WTC11 (cell line): ENCODE data around the gene ATG7. TPM values are rescaled to one million over a fixed set of nuclear protein-coding genes. Genes with fewer than 3 reads are reported as not detected.

Experiments used
- ATAC-seq: fragments of 200-7000 bp; cut with Tn5 transposase; 2 replicates; pipeline ENCODE4 v1.10.0; 2021; ENCODE audit warnings: mild to moderate bottlenecking, moderate library complexity
- CTCF ChIA-PET: fragments of 300-600 bp; sonication (Branson Sonifier 250); formaldehyde crosslinking; loops from one replicate; lab custom pipeline; 2021; ENCODE audit warnings: antibody characterized with exemption; lab: Charles Lee
- POLR2A ChIA-PET: fragments of 350-600 bp; sonication (Branson Sonifier 250); formaldehyde crosslinking; loops from one replicate; lab custom pipeline; 2021; ENCODE audit warnings: antibody characterized with exemption; lab: Charles Lee
- DNase-seq: peaks from one replicate; pipeline ENCODE4 v3.0.0; 2021; ENCODE audit warnings: low spot score
- H3K27ac Mint-ChIP-seq: 2 replicates; pipeline ENCODE4 v1.8.0; 2021; ENCODE audit warnings: mixed read lengths
- H3K27me3 Mint-ChIP-seq: 2 replicates; pipeline ENCODE4 v1.8.0; 2021; ENCODE audit warnings: low read depth, mild to moderate bottlenecking, moderate library complexity, mixed read lengths
- H3K36me3 Mint-ChIP-seq: 2 replicates; pipeline ENCODE4 v1.8.0; 2021; ENCODE audit warnings: mixed read lengths
- H3K4me1 Mint-ChIP-seq: 2 replicates; pipeline ENCODE4 v1.8.0; 2022; ENCODE audit warnings: mixed read lengths
- H3K4me3 Mint-ChIP-seq: 2 replicates; pipeline ENCODE4 v1.8.0; 2021; ENCODE audit warnings: mild to moderate bottlenecking, moderate library complexity, mixed read lengths
- H3K9me3 Mint-ChIP-seq: 2 replicates; pipeline ENCODE4 v1.8.0; 2021; ENCODE audit warnings: mixed read lengths
- ARID4B ChIP-seq: sonication (generic); formaldehyde crosslinking; IDR thresholded peaks from 2 replicates; pipeline ENCODE4 v1.8.0; 2023; ENCODE audit warnings: missing genetic modification reagents, mild to moderate bottlenecking, borderline replicate concordance
- ATF1 ChIP-seq: sonication (generic); formaldehyde crosslinking; IDR thresholded peaks from 2 replicates; pipeline ENCODE4 v1.8.1; 2023; ENCODE audit warnings: mild to moderate bottlenecking, moderate library complexity, missing genetic modification reagents
- CDX4 ChIP-seq: fragments of 250-450 bp; sonication (Bioruptor Pico); IDR thresholded peaks from 2 replicates; pipeline ENCODE4 v1.9.0; 2021; ENCODE audit warnings: moderate library complexity, mild to moderate bottlenecking, inconsistent platforms, borderline replicate concordance
- E2F4 ChIP-seq: sonication (generic); formaldehyde crosslinking; IDR thresholded peaks from 2 replicates; pipeline ENCODE4 v1.8.1; 2022; ENCODE audit warnings: low read depth, mild to moderate bottlenecking, moderate library complexity, missing genetic modification reagents, borderline replicate concordance
- ELF4 ChIP-seq: sonication (generic); formaldehyde crosslinking; IDR thresholded peaks from 2 replicates; pipeline ENCODE4 v1.8.1; 2022; ENCODE audit warnings: low read depth, mild to moderate bottlenecking, moderate library complexity, missing genetic modification reagents
- ESRRA ChIP-seq: sonication (generic); formaldehyde crosslinking; IDR thresholded peaks from 2 replicates; pipeline ENCODE4 v1.8.1; 2022; ENCODE audit warnings: mild to moderate bottlenecking, missing genetic modification reagents, borderline replicate concordance
- ETV6 ChIP-seq: sonication (generic); formaldehyde crosslinking; IDR thresholded peaks from 2 replicates; pipeline ENCODE4 v1.8.1; 2022; ENCODE audit warnings: mild to moderate bottlenecking, missing genetic modification reagents
- FOXK1 ChIP-seq: sonication (generic); formaldehyde crosslinking; IDR thresholded peaks from 2 replicates; pipeline ENCODE4 v1.8.0; 2022; ENCODE audit warnings: mild to moderate bottlenecking, moderate library complexity, missing genetic modification reagents
- FOXP1 ChIP-seq: sonication (generic); formaldehyde crosslinking; IDR thresholded peaks from 2 replicates; pipeline ENCODE4 v1.8.0; 2022; ENCODE audit warnings: missing genetic modification reagents, mild to moderate bottlenecking, moderate library complexity, borderline replicate concordance
- GTF2I ChIP-seq: fragments of 250-450 bp; sonication (Bioruptor Pico); conservative IDR thresholded peaks from 2 replicates; pipeline ENCODE4 v1.4.0; 2021; ENCODE audit warnings: mild to moderate bottlenecking
- HMGXB4 ChIP-seq: sonication (generic); formaldehyde crosslinking; IDR thresholded peaks from 2 replicates; pipeline ENCODE4 v1.8.1; 2023; ENCODE audit warnings: mild to moderate bottlenecking, moderate library complexity, missing genetic modification reagents
- JUN ChIP-seq: sonication (generic); formaldehyde crosslinking; IDR thresholded peaks from 2 replicates; pipeline ENCODE4 v1.8.0; 2023; ENCODE audit warnings: mild to moderate bottlenecking, missing genetic modification reagents
- MLX ChIP-seq: sonication (generic); formaldehyde crosslinking; IDR thresholded peaks from 2 replicates; pipeline ENCODE4 v1.8.1; 2023; ENCODE audit warnings: mild to moderate bottlenecking, missing genetic modification reagents, moderate library complexity
- MXD4 ChIP-seq: fragments of 250-450 bp; sonication (Bioruptor Pico); IDR thresholded peaks from 2 replicates; pipeline ENCODE4 v1.8.0; 2021; ENCODE audit warnings: mild to moderate bottlenecking, moderate library complexity, borderline replicate concordance
- MYBL2 ChIP-seq: sonication (generic); formaldehyde crosslinking; IDR thresholded peaks from 2 replicates; pipeline ENCODE4 v1.8.1; 2023; ENCODE audit warnings: mild to moderate bottlenecking, moderate library complexity, missing genetic modification reagents
- NR2C2 ChIP-seq: sonication (generic); formaldehyde crosslinking; IDR thresholded peaks from 2 replicates; pipeline ENCODE4 v1.8.0; 2022; ENCODE audit warnings: mild to moderate bottlenecking, missing genetic modification reagents
- PRDM15 ChIP-seq: sonication (generic); formaldehyde crosslinking; IDR thresholded peaks from 2 replicates; pipeline ENCODE4 v1.8.0; 2022; ENCODE audit warnings: missing genetic modification reagents
- SMAD3 ChIP-seq: sonication (generic); formaldehyde crosslinking; IDR thresholded peaks from 2 replicates; pipeline ENCODE4 v1.8.0; 2022; ENCODE audit warnings: missing genetic modification reagents, mild to moderate bottlenecking, borderline replicate concordance
- TEAD1 ChIP-seq: sonication (generic); formaldehyde crosslinking; IDR thresholded peaks from 2 replicates; pipeline ENCODE4 v1.8.0; 2022; ENCODE audit warnings: mild to moderate bottlenecking, missing genetic modification reagents
- TP53 ChIP-seq: sonication (generic); formaldehyde crosslinking; IDR thresholded peaks from 2 replicates; pipeline ENCODE4 v1.8.1; 2023; ENCODE audit warnings: mild to moderate bottlenecking, missing genetic modification reagents
- ZNF138 ChIP-seq: sonication (generic); formaldehyde crosslinking; conservative IDR thresholded peaks from 2 replicates; pipeline ENCODE4 v1.8.1; 2022; ENCODE audit warnings: mild to moderate bottlenecking, moderate library complexity, missing genetic modification reagents
- ZNF317 ChIP-seq: sonication (generic); formaldehyde crosslinking; IDR thresholded peaks from 2 replicates; pipeline ENCODE4 v1.8.1; 2023; ENCODE audit warnings: low read depth, mild to moderate bottlenecking, moderate library complexity, missing genetic modification reagents, borderline replicate concordance
- ZNF416 ChIP-seq: fragments of 250-450 bp; sonication (Bioruptor Pico); IDR thresholded peaks from 2 replicates; pipeline ENCODE4 v1.9.0; 2021; ENCODE audit warnings: mild to moderate bottlenecking, inconsistent platforms
- ZNF671 ChIP-seq: fragments of 250-450 bp; sonication (Bioruptor Pico); IDR thresholded peaks from 2 replicates; pipeline ENCODE4 v1.8.0; 2021; ENCODE audit warnings: mild to moderate bottlenecking
- total RNA-seq: library from RNA; stranded (reverse); gene quantifications from 3 replicates; pipeline ENCODE4 v1.2.3, GENCODE V29; 2021

ATG7 gene
- total RNA-seq, 1 experiment from 2014 or later: 17.5 TPM

GRCh38 chr3:11521167-11521566, 249.0 kb downstream of the ATG7 start:
- H3K27ac Mint-ChIP-seq: no peak overlapping the region
- H3K4me3 Mint-ChIP-seq: no peak overlapping the region
- CTCF ChIA-PET: no interaction called here
- TF ChIP-seq FOXK1 (CRISPR knock-in tag) (no peak), ESRRA (CRISPR knock-in tag) (no peak), ATF1 (CRISPR knock-in tag) (no peak), TP53 (CRISPR knock-in tag) (no peak), MYBL2 (no peak), MLX (CRISPR knock-in tag) (no peak), FOXP1 (no peak), CDX4 (CRISPR knock-in tag) (no peak), SMAD3 (CRISPR knock-in tag) (no peak), MXD4 (CRISPR knock-in tag) (no peak), ARID4B (CRISPR knock-in tag) (no peak), ZNF416 (no peak), HMGXB4 (CRISPR knock-in tag) (no peak)
- DNase-seq: no peak
- no peaks in the 10 kb centered on the region for H3K27me3 Mint-ChIP-seq
- ATAC-seq: no peak
- peaks cover 8% of the 10 kb centered on the region for H3K4me1 Mint-ChIP-seq
- POLR2A ChIA-PET: interaction anchor here (0.6 kb wide), 1 partner anchor 303 kb away, joined by 6 read pairs; no protein-coding TSS in a partner anchor
- H3K9me3 Mint-ChIP-seq: no peaks in the 10 kb centered on the region
- H3K36me3 Mint-ChIP-seq: no peaks in the 10 kb centered on the region

GRCh38 chr3:11522398-11522715, 250.2 kb downstream of the ATG7 start:
- Mint-ChIP-seq H3K4me1 (peaks cover 8% of the 10 kb centered on the region), H3K4me3 (no peak overlapping the region), H3K27ac (no peak overlapping the region), H3K27me3 (no peaks in the 10 kb centered on the region), H3K9me3 (no peaks in the 10 kb centered on the region), H3K36me3 (no peaks in the 10 kb centered on the region)
- no peak for TF ChIP-seq TEAD1
- TF ChIP-seq ZNF138 (CRISPR knock-in tag): no peak
- no peak for TF ChIP-seq ETV6 (CRISPR knock-in tag)
- TF ChIP-seq GTF2I (CRISPR knock-in tag): no peak
- no peak for TF ChIP-seq NR2C2
- no peak for TF ChIP-seq ZNF671 (CRISPR knock-in tag)
- TF ChIP-seq E2F4 (CRISPR knock-in tag): no peak
- no peak for TF ChIP-seq PRDM15 (CRISPR knock-in tag)
- no peak for TF ChIP-seq ELF4 (CRISPR knock-in tag)
- no peak for TF ChIP-seq ZNF317 (CRISPR knock-in tag)
- TF ChIP-seq JUN: no peak
- no peak for DNase-seq
- ChIA-PET POLR2A (no interaction called here), CTCF (no interaction called here)
- ATAC-seq: no peak
